ENCODE data around the gene PGP. TPM values are rescaled to one million over a fixed set of nuclear protein-coding genes. Genes with fewer than 3 reads are reported as not detected.

The PGP gene
- total RNA-seq, 1 experiment from 2014 or later, result 32.6 TPM

GRCh38 chr16:2230376-2230775 lies 15.7 kb upstream of the PGP start:
- intact Hi-C loops (cut with micrococcal nuclease), result no loop called here
- H3K79me2 ChIP-seq (ENCODE audit: insufficient read depth, low read length), result peaks cover 44% of the 10 kb centered on the region
- H3K36me3 ChIP-seq (ENCODE audit: control insufficient read depth in 1 of 2, insufficient read depth in 2 of 2, low read length in 2 of 2), result peaks cover 9 to 19% of the 10 kb centered on the region in 2 experiments; a peak in 3 of 4 replicates
- no TSS peak for BruUV-seq (replicated peaks)
- H3K4me3 ChIP-seq (replicated peaks in 1 of 2; ENCODE audit: low read depth in 1 of 2, low read length in 2 of 2), result no peak overlapping the region
- no peaks in the 10 kb centered on the region for H3K9me2 ChIP-seq (ENCODE audit: insufficient read depth)
- ChIA-PET POLR2A (no interaction called here), CTCF (no interaction called here), RAD21 (ENCODE audit: low non-redundant PET in 1 of 2, low total read pairs in 2 of 2, uncharacterized antibody in 2 of 2, unreplicated experiment in 2 of 2) (no interaction called here)
- DNase-seq (ENCODE audit: low read depth, low spot score), result no peak
- H4K20me1 ChIP-seq (ENCODE audit: insufficient read depth), result no peaks in the 10 kb centered on the region; the same call in 1 of the 2 replicates
- no peak for ATAC-seq
- TF ChIP-seq CEBPB (IDR thresholded peaks at IDR 0.05; ENCODE audit: low read depth), result no peak
- no peak for TF ChIP-seq JUND (IDR thresholded peaks at IDR 0.05)
- no peak for TF ChIP-seq EZH2 (IDR thresholded peaks at IDR 0.05)
- TF ChIP-seq CTCF (IDR thresholded peaks at IDR 0.05 in 2 of 3, conservative IDR thresholded peaks at IDR 0.05 in 1 of 3; ENCODE audit: borderline replicate concordance in 1 of 3, insufficient read depth in 1 of 3, low read depth in 2 of 3, low read length in 2 of 3), result no peak
- no peak for TF ChIP-seq TCF7L2 (IDR thresholded peaks at IDR 0.05; ENCODE audit: borderline replicate concordance, extremely low read depth, insufficient read depth, insufficient read length)
- TF ChIP-seq SP1 (IDR thresholded peaks at IDR 0.05; ENCODE audit: low read depth), result no peak
- TF ChIP-seq RAD21 (IDR thresholded peaks at IDR 0.05; ENCODE audit: low read depth), result no peak
- TF ChIP-seq YY1 (IDR thresholded peaks at IDR 0.05; ENCODE audit: extremely low read depth, insufficient replicate concordance, low read depth, low read length), result no peak
- TF ChIP-seq POLR2AphosphoS5 (IDR thresholded peaks at IDR 0.05; ENCODE audit: low read depth, low read length), result no peak
- TF ChIP-seq ELF1 (IDR thresholded peaks at IDR 0.05; ENCODE audit: borderline replicate concordance, low read depth), result no peak
- H3K4me1 ChIP-seq (ENCODE audit: control insufficient read depth in 1 of 2, insufficient read depth in 2 of 2, low read length in 2 of 2), result peaks cover 14 to 15% of the 10 kb centered on the region in 2 experiments
- no peaks in the 10 kb centered on the region for H3K27me3 ChIP-seq (ENCODE audit: insufficient read depth, low read length)
- H3K27ac ChIP-seq (ENCODE audit: low read depth, low read length), result no peak overlapping the region; the same call in 1 of the 2 replicates
- H3K4me2 ChIP-seq (ENCODE audit: low read length), result no peak overlapping the region
- H3K9me3 ChIP-seq (ENCODE audit: control insufficient read depth in 1 of 2, insufficient read depth in 1 of 2, low read depth in 1 of 2, low read length in 2 of 2), result no peaks in the 10 kb centered on the region
- H3K9ac ChIP-seq (ENCODE audit: low read length), result no peak overlapping the region
- no peak overlapping the region for H2AFZ ChIP-seq (ENCODE audit: low read depth, low read length, poor library complexity, severe bottlenecking)
